Stimulated activated CD8-positive, alpha-beta memory T cell treated with anti-CD3 and anti-CD28 coated beads, Interleukin-4, amount 100 ng/mL, for 24 hours (primary cell): ENCODE results near the gene BAZ1A.
A peak's percentile ranks its signal among the peaks of the same experiment; 100 is the strongest.
"Not testable (repeated sequence)": the region's sequence is repeated elsewhere in the genome, so short reads cannot be mapped to it uniquely, and the experiment has no call there.

Experiments used
- DNase-seq: peaks from one replicate; pipeline ENCODE4 v3.0.0-alpha.2; 2020; ENCODE audit warnings: low read depth

Gene BAZ1A

DNA sequence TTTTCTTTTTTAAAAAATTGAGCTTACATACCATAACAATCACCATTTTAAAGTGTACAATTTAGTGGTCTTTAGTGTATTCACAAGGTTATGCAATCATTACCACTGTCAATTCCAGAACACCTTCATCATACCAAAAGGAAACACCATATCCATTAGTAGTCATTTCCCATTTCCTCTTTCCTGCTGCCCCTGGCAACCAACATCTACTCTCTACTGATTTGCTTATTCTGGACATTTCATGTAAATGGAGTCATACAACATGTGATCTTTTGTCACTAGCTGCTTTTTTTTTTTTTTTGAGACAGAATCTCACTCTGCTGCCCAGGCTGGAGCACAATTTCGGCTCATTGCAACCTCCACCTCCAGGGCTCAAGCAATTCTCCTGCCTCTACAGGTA, 93.9 kb downstream of the BAZ1A start:
- DNase-seq = no peak

DNA sequence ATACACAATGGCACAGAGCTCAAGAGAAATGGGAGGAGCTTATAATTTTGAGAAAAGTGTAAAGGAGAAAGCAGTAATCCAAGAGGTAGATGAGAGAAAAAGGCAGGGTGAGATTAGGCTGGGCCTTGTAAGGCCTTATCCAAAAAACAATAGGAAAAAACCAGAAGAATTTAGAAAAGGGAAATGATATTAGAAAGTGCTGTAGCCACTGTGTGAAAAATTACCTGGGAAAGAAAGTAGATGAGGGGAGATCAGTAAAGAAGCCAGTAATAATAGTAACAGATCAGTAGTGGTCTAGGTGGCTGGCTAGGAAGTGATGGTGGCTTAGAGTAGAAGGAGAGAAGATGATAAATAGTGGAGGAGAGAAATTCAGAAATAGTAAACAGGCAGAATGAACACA, 94.5 kb downstream of the BAZ1A start:
- no peak for DNase-seq

DNA sequence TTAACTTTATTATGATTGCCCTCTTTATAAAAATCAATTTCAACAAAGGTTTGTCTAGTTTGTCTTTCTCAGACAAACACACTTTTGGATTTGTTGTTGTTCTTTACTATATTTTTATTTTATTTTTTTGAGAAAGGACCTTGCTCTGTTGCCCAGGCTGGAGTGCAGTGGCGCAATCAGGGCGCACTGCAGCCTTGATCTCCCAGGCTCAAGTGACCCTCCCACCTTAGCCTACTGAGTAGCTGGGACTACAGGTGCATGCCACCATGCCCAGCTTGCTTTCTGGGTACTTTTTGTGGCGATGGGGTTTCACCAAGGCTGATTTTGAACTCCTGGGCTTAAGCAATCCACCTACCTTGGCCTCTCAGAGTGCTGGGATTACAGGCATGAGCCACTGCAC, 96.4 kb downstream of the BAZ1A start:
- DNase-seq = no peak

DNA sequence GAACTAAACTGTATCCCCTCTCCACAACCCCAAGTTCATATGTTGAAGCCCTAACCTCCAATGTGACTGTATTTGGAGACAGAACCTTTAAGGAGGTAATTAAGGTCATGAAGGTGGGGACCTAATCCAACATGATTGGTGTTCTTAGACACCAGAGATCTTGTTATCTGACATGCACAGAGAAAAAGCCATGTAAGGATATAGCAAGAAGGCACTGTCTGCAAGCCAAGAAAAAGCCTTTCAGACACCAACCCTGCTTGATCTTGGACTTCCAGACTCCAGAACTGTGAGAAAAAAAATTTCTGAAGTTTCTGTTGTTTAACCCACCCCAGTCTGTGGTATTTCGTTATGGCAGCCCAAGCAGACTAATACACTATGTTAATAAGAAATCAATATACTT, 98.5 kb downstream of the BAZ1A start:
- no peak for DNase-seq

DNA sequence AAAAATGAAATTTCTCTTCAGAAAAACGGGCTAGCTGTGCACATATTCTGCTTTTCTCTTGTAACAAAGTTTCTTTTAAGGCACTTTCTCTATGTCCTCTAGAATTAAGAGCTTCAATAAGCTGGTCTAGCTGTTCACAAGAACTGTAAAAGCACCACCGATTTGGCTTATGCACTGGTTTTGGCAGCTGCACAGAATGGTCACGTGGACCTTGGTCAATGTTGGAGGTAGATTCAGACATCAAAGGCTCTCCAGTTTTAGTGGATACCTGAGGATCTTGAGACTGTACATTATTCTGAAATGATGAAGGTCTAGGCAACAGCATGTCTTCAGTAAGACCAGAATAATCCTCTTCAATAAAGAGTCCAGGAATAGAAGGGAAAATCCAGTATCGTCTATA, 99.2 kb downstream of the BAZ1A start:
- no peak for DNase-seq

DNA sequence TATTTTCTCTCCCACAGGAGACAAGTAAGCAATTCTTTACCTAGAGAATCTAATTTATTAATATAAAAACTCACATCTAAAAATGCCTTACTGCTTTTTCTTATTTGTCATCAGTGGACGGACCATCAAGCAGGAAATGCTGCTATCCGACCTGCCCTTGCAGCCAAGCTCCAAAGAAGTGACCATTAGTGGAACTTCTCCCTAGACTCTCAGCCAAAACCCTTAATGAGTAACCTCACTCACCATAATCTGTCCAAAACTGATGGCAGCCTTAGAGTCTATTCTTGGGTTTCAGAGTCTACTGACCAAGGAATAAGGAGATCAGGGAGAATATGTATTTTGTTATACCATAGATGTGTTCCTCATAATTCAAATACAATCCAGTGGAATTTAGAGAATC, 99.8 kb downstream of the BAZ1A start:
- no peak for DNase-seq

DNA sequence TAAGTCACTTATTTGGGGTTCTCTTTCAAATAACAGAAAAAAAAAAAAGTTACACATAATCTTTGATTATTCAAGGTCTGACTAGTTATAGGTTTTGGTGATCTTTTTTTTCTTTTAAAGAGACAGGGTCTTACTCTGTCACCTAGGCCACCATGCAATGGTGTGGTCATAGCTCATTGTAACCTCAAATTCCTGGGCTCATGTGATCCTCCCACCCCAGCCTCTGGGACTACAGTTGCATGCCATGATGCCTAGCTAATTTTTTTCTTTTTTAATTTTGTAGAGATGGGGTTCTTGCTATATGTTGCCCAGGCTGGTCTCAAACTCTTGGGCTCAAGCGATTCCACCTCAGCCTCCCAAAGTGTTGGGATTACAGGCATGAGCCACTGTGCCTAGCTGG, 104.3 kb downstream of the BAZ1A start:
- DNase-seq = no peak

DNA sequence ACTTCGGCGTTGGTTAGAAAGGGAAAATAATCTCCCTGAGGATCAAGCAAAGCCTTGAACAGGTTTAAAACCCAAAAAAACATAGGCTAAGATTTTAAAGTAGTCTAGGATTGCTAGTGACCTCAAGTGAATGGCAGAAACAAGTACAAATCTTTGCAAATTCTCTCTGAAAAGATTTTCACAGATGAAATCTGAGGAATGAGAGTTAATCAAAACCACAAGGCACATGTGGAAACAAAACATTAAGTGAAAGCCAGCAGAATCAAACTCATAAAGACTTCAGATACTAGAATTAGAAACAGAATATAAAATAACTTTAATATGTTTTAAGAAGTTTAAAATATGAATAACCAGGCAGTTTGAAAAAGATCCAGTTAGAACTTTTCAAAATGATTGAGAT, 108.6 kb downstream of the BAZ1A start:
- no peak for DNase-seq

DNA sequence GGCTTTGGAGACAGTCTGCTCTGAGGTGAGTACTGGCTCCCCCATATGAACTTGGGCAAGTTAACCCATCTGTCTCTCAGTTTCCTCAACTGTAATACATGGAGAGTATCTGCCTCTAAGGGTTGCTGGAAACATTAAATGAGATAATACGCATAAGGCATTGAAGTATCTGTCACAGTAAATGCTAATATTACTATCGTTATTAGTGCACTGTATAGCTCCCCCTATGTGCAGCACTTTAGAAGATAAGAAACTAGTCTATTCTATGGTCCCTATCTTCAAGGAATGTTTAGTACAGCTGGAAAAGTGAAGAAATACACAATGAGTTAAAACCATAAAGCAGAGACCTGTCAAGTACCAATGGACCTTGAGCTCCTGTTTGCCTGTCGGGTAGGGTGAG, 109.1 kb downstream of the BAZ1A start:
- no peak for DNase-seq

DNA sequence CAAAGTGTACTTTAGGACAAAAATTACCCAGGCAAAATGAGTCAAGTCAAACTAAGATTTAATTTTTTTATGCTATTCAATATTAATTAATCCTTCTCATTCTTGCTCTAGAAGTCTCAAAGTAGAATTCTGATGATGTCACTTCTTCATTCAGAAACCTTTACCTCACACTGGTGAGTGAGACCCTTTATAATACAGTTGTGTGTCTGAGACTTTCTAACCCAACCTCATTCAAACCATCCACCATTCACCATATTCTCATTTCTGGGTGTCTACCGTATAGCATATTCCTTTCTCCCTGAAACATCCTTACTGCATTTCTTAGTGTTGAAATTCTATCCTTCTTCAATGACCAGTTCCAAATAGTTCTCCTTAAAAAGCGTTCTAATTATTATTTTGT, 119.9 kb downstream of the BAZ1A start:
- DNase-seq = no peak

DNA sequence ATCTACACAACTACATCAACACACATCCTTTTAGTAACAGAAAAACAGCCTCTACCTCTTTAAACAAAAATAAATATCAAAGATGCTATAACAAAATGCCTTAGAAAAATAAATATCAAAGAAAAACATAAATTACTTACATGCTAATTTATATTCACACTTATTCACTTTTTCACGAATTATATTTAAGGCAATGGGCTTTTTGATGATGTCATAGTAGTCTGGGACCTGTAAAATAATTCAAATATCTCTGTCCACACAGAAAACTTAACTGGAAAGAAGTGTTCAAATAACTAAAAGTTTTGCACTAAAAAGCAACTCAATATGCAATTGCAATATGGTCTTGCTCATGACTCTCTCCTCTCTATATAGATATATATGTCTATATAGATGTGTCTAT, 120.5 kb downstream of the BAZ1A start:
- DNase-seq = no peak

DNA sequence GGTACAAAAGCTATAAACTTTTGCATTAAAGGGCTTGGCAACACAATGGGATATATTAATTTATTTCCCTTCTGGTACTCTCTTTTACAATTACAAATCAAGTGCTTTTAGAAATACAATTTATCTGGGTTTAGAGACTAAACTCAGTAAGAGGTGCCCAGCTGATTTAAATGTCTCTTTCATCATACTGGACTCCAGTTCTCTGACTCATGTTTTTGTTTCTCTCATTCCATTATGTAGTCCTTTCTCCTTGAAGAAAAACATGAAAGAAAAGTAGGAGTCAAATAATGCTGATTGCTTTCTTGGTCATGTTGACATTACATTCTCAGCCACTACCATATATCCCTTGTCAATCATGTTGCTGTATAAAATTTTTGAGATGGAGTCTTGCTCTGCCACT, 124.5 kb downstream of the BAZ1A start:
- no peak for DNase-seq

DNA sequence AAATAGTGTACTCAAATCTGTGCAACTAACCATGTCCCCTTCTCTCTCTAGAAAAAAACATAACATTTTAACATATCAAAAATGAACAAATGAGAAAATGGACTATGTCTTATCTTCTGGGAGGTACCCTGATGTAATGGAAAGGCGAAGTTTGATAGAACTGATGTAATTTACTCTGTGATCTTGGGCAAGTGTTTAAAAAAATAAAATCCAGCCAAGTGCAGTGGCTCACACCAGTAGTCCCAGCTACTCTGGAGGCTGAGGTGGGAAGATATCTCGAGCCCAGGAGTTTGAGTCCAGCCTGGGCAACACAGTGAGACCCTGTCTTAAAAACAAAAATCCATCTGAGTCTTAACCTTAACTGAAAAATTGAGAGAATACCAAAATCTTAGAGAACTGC, 124.9 kb downstream of the BAZ1A start:
- DNase-seq = no peak

DNA sequence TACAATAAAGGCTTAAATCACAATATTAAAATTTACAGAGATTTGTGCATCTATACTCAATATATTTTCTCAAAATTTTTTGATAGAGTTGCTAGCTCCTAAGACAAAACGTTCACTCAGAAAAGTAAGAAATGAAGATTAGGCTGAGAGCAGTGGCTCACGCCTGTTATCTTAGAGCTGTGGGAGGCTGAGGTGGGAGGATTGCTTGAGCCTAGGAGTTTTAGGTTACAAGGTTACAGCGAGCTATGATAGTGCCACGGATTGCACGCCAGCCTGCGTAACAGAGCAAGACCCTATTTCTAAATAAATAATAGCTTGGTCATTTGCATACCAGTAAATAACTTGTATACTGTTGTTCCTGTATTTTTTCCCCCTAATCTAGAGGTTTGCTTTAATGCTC, 125.8 kb downstream of the BAZ1A start:
- DNase-seq = no peak

DNA sequence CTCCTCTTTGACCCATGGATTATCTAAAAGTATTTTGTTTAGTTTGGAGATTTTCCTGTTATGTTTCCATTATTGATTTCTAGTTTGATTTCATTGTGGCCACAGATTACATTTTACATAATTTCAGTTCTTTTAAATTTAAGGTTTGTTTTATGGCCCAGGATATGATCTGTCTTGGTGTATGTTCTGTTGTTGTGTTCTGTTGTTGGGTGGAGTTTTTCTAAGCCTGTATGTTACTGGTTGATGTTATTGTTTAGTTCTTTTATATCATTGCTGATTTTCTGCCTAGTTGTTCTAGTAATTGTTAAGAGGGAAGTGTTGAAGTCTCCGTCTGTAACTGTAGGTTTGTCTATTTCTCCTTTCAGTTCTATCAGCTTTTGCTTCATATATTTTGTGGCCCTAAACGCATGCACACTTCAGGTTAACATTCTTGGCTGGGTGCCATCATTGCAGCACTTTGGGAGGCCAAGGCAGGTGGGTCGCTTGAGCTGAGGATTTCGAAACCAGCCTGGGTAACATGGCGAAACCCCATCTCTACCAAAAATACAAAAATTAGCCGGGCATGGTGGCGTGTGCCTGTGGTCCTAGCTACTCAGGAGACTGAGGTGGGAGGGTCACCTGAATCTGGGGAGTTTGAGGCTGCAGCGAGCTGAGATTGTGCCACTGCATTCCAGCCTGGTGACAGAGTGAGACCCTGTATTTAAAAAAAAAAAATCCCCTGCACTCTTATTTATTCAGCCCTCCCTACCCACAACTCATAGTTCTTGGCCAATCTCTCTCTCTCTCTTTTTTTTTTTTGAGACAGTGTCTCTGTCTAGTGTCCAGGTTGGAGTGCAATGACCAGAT, 132.7 kb downstream of the BAZ1A start:
- no peak for DNase-seq

DNA sequence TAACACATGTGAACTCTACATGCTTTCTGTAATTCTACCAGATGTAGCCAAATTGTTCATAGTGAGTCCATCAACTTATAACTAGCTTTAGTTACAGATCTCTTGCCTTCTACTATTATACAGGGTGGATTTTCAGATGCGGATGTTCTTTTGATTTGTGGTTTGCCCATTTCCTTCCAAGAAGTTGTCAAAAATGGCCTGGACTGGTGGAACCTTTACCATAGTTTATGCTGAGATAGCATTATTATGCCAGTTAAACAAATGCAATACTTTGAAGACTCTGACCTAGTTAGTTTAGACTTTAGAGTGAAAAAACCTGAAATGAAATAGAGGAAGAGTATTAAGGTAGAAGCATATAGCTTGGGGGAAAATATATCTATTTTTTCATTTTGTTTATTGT, 133.3 kb downstream of the BAZ1A start:
- DNase-seq = no peak

DNA sequence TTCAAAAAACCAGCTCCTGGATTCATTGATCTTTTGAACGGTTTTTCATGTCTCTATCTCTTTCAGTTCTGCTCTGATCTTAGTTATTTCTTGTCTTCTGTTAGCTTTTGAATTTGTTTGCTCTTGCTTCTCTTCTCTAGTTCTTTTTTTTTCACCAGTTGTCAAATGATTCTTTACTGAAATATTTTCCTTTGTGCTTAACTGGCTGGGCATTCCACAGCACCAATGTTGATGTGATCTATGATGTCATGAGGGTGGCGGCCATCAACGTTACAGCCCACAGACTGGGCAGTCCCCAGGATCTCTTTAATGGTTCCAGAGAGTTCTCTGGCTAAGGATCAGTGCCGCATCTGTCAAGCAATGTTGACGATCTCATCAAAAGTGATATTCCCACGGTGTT, 135.0 kb downstream of the BAZ1A start:
- not testable (repeated sequence) for DNase-seq

DNA sequence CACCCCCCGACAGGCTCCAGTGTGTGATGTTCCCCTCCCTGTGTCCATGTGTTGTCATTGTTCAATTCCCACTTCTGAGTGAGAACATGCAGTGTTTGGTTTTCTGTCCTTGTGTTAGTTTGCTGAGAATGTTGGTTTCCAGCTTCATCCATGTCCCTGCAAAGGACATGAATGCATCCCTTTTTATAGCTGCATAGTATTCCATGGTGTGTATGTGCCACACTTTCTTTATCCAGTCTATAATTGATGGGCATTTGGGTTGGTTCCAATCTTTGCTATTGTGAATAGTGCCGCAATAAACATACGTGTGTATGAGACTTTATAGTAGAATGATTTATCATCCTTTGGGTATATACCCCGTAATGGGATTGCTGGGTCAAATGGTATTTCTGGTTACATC, 138.1 kb downstream of the BAZ1A start:
- DNase-seq = not testable (repeated sequence)

DNA sequence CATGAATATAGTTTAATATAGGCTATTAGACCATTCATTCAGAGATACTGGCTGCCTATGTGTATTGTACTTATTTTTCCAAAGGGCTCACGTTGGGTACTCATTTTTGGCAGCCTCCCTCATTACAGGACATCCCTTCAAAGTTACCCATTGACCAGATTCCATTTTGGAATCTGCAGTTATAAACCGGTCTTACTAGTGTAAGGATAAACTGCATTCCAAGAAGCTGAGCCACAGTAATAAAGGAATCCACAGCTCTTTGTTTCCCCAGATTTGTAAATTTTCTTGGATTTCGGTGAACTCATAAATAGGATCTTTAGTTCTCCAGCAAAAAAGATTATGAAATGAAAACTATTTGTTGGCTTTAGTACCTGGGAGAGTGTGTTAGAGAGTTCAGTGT, 141.9 kb downstream of the BAZ1A start:
- no peak for DNase-seq

DNA sequence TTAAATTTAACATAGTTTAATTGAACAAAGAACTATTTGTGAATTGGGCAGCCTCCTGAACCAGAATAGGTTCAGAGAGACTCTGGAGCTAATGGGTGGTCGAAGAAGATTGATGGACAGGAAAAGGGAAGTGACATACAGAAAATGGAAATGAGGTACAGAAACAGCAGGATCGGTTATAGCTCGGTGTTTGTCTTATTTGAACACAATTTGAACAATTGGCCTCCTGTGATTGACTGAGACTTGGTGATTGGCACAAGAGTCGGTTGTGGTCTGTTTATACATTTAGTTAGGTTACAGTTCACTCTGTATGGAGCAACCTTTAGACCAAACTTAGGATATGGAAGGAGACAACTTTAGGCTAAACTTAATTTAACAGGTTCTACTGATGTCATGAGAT, 142.4 kb downstream of the BAZ1A start:
- no peak for DNase-seq

DNA sequence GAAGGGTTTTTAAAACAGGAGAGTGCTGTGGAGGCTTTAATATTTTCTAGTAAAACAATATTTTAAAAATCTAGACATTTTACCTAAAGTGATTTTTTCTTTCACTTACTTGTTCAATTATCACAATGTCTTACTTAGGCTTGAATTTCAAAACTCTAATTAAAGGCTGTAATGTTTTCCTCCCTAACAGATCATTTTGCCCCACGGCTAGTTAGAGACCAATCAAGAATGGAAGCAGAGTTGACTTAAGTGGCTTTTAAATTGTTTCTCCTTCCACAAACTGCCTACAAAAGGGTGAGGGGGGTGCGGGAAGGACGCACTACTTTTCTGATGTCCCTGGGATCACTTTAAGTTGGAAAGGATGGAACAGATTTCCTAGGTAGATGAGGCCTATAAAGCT, 151.3 kb downstream of the BAZ1A start:
- DNase-seq = no peak

DNA sequence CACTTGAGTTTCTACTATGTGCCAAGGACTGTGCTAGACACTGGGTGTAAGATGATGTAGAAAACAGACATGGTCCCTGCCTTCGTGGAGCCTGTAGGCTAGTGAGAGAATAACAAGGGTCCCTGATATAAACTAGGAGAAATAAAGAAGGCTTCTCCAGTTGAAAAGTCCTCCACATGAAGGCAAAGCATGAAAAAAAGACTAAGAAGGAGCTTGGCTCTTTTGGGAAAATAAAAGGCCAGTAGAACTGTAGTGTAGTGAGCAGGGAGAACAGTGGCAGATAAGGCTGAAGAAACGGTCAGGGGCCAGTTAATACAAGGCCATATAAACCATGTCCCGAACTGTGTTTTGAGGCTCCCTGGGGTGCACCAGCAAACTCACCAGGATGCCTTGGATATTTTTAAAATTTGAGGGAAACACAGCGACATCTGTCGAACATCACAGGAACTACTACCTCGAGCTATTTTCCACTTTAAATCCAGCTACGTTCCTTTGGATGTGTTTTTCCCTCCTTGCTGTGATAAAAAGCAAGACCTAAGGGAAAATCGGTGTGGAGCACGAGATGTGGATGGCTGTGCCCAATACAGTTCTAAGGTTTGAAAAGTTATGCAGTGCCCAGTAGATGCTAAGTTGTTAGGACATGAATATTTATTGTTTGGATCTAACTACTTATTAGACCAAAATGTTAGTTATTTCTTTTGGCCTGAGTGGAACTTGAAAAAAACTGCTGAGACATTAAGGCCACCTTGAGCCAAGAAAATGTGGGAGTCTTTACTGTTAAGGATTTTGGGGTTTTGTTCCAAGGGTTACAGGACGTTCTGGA, 152.2 kb downstream of the BAZ1A start:
- peak; percentile 2 for DNase-seq

DNA sequence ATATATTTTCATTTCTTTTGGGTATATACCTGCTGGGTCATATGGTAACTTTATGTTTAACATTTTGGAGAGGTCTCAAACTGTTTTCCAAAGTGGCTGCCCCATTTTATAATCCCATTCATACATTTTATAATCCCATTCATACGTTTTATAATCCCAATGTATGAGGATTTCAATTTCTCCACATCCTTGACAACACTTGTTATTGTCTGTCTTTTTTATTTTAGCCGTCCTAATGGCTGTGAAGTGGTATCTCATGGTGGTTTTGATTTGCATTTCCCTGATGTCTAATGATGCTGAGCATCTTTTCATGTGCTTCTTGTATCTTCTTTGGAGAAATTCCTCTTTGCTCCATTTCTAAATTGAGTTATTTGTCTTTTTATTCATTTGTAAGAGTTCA, 154.0 kb downstream of the BAZ1A start:
- no peak for DNase-seq
